HG02610 (cell line): ENCODE measurements around the gene CALCB.
A peak's percentile ranks its signal among the peaks of the same experiment; 100 is the strongest.

ENCODE experiments used
- ATAC-seq: cut with Tn5 transposase; IDR thresholded peaks from one replicate; pipeline ENCODE4 v1.9.1; 2021; ENCODE audit warnings: mild to moderate bottlenecking, moderate library complexity; ENCODE audit not compliant: unreplicated experiment

CALCB gene

DNA sequence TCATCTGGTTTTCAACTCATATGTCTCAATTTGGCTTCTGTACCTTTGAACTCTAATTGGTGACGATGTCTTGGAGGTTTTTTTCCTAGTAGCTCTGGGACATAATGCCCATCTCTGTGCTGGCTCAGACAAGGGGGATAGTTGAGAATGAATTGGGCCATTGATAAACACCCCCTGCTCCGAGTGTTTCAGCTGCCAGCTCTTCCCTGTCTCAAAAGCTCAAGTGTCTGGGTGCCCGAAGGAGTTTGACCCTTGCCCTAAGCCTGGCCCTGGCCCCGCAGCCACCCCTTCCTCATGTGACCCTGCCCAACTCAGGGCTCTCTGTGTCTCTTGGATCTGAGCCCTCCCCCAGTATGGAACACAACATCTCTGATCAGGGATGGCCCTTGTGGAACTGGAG is 44.4 kb downstream of the CALCB start:
- no peak for ATAC-seq

DNA sequence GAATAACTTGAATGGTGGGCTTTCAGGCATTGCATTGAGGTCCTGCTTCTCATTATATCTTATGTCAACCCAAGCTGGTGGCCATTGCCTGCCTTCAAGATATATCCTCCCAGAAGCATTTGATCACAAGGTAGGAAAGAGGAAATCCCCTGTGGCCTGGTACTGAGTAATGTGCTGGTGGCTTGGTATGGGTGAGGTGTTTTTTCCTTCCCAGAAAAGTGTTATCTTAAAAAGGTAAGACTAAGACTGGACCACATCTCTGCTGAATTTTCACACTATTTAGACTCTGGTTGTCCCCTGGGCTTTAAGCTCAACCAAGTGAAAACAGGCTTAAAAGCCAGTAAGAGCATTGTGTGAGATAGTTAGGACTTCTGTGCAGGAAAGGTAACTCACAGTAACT is 45.0 kb downstream of the CALCB start:
- ATAC-seq = peak; percentile 71

DNA sequence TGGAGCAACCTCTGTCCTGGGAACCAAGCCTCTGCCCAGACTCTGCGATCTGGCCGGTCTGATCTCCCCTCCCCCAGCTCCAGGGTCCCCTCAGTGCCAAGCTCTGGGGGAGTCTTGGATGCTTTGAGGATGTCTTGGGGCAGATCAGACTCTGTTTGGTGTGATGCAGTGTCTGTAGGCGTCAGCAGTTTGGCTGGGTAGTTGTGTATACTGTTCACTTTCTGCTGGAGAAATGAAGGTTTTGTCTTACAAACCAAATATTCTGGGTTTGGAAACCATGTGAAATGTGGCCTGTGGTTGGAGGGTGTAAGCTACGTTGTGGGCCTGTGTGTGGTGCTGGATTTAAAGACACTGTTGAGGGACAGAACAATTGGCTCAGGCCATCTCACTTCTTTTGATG is 46.0 kb downstream of the CALCB start:
- no peak for ATAC-seq

DNA sequence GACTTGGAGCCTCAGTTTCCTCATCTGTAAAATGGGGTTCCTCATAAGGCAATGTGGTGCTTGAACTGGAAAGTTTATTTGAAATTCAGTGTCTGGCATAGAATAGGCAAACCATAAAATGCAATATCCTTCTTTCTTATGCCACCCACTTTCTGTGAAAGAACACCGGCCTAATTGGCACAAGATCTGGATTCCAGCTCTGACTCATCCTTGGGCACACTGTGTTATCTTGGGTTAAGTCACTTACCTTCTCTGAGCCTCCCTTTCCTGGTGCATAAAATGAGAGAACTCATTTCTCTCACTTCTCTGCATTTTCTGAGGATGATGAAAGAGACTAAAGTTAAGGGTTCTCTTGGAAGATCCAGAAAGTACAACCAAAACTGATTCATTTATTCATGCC is 46.4 kb downstream of the CALCB start:
- no peak for ATAC-seq

DNA sequence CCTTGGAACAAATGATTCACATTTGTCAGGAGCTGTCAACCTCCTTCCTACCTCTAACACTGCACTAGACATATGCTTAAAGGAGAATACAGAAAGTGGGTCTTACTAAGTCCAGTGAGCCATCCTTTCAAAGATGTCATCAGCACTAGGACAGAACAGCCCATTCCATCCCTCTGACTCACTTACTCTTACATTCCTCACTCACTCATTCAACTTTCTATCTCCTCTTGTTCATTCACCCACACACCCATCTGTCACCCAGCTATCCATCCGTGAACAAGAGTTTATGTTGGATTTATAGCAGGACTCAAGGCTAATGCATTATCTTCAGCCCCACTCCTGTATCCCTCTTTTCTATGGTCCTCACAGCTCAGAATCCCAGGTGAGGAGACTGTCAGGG is 50.5 kb downstream of the CALCB start:
- ATAC-seq = no peak

DNA sequence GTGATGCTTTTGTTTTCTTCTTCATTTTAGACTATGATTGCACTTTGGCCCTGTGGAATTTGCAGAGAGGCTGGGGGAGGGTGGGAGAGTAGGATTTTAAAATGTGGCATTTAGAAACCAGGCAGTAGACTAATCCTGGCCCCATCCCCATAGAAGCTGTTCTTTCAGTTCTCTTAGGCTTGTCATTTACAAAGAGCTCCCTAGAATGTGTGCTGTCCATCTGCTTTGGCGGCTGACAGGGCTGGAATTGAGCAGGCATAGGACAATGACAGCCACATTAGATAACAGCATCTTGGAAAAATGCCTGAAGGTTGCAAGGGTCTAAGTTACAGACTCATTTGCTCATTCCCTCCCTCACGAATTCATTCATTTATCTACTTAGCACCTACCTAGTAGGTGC is 51.1 kb downstream of the CALCB start:
- ATAC-seq = no peak

DNA sequence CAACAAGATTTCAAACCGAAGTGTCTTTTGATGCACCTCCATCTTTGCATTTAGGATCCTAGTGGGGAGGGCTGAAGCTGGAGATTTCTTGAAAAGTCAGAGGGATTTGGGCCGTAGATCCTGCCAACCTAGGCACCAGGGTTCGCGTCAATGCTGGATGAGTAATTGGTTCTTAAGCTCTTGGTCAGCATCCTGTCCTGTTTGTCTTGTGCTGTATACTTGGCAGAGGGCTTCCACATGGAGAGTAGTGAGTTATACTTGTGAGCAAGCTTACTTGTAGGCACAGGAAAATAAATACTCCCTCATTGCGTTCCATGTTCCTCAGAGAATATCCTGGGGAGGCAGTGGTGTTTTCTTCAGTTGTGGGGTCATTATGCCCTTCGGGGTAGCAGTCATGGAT is 53.9 kb downstream of the CALCB start:
- no peak for ATAC-seq
